Osteocyte (in vitro differentiated cells): ENCODE results near the gene SLC2A4. TPM values are rescaled to one million over a fixed set of nuclear protein-coding genes. Genes with fewer than 3 reads are reported as not detected.

Source experiments
- DNase-seq: peaks from one replicate; pipeline ENCODE4 v3.0.0; 2021; ENCODE audit warnings: mixed read lengths; ENCODE audit not compliant: unreplicated experiment; ENCODE audit errors: extremely low spot score
- H3K27ac Mint-ChIP-seq: one replicate; pipeline ENCODE4 v1.8.0; 2021; ENCODE audit warnings: mild to moderate bottlenecking, mixed read lengths; ENCODE audit not compliant: unreplicated experiment
- H3K27me3 Mint-ChIP-seq: one replicate; pipeline ENCODE4 v1.8.0; 2021; ENCODE audit warnings: mixed read lengths; ENCODE audit not compliant: unreplicated experiment
- H3K36me3 Mint-ChIP-seq: one replicate; pipeline ENCODE4 v1.8.0; 2021; ENCODE audit warnings: mixed read lengths; ENCODE audit not compliant: unreplicated experiment
- H3K4me1 Mint-ChIP-seq: one replicate; pipeline ENCODE4 v1.8.0; 2021; ENCODE audit warnings: mixed read lengths; ENCODE audit not compliant: unreplicated experiment
- H3K4me3 Mint-ChIP-seq: one replicate; pipeline ENCODE4 v1.8.0; 2021; ENCODE audit warnings: mild to moderate bottlenecking, moderate library complexity, mixed read lengths; ENCODE audit not compliant: unreplicated experiment
- H3K9me3 Mint-ChIP-seq: one replicate; pipeline ENCODE4 v1.8.0; 2021; ENCODE audit warnings: mixed read lengths; ENCODE audit not compliant: unreplicated experiment
- total RNA-seq: library from RNA; stranded (reverse); gene quantifications from 2 replicates; pipeline ENCODE4 v1.2.1, GENCODE V29; 2021
- TF ChIP-seq, protein P1 (sequence below): fragments of 200-600 bp; sonication (generic); IDR thresholded peaks from 2 replicates; pipeline ENCODE4 v1.5.0; 2021; ENCODE audit warnings: antibody characterized with exemption, mild to moderate bottlenecking, moderate library complexity

The SLC2A4 gene
- total RNA-seq, 1 donor from 2014 or later: 0.59 TPM

DNA sequence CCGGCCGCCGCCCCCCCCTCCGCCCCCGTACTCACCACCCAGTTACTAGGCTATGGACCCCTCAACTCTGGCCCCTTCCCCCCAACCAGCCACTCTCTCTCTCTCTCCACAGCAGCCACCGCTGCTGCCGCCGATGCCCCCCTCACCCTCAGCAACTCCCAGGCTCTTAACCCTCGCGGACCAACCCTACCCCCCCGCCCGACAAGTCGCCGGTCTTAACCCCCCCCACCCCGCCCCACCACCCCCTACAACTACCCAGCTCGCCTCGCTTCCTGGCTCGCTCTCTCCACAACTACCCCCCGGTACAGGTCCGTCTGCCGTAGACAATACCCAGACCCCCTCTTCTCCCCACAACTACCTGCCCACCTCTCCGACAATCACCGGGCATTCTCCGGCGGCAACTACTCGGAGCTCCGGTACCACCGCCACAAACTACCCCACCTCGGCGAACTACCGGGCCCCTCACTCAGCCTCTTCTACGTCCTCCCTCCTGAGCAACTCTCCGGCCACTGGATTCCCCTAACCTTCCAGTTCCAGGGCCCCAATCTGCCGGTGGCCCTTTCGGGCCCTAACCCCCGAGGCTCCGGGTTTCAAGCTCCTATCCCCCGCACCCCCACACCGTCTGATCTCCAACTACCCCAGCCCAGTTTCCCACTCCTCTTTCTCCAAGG lies 43.0 kb upstream of the SLC2A4 start:
- H3K9me3 Mint-ChIP-seq: no peaks in the 10 kb centered on the region
- H3K27ac Mint-ChIP-seq: peak overlapping the region; percentile 93
- TF ChIP-seq, protein P1, sequence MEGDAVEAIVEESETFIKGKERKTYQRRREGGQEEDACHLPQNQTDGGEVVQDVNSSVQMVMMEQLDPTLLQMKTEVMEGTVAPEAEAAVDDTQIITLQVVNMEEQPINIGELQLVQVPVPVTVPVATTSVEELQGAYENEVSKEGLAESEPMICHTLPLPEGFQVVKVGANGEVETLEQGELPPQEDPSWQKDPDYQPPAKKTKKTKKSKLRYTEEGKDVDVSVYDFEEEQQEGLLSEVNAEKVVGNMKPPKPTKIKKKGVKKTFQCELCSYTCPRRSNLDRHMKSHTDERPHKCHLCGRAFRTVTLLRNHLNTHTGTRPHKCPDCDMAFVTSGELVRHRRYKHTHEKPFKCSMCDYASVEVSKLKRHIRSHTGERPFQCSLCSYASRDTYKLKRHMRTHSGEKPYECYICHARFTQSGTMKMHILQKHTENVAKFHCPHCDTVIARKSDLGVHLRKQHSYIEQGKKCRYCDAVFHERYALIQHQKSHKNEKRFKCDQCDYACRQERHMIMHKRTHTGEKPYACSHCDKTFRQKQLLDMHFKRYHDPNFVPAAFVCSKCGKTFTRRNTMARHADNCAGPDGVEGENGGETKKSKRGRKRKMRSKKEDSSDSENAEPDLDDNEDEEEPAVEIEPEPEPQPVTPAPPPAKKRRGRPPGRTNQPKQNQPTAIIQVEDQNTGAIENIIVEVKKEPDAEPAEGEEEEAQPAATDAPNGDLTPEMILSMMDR: no peak
- H3K4me1 Mint-ChIP-seq: peaks cover 59% of the 10 kb centered on the region
- peak overlapping the region; percentile 99 for H3K4me3 Mint-ChIP-seq
- peaks cover 42% of the 10 kb centered on the region for H3K36me3 Mint-ChIP-seq
- H3K27me3 Mint-ChIP-seq: no peaks in the 10 kb centered on the region
- DNase-seq: no peak

DNA sequence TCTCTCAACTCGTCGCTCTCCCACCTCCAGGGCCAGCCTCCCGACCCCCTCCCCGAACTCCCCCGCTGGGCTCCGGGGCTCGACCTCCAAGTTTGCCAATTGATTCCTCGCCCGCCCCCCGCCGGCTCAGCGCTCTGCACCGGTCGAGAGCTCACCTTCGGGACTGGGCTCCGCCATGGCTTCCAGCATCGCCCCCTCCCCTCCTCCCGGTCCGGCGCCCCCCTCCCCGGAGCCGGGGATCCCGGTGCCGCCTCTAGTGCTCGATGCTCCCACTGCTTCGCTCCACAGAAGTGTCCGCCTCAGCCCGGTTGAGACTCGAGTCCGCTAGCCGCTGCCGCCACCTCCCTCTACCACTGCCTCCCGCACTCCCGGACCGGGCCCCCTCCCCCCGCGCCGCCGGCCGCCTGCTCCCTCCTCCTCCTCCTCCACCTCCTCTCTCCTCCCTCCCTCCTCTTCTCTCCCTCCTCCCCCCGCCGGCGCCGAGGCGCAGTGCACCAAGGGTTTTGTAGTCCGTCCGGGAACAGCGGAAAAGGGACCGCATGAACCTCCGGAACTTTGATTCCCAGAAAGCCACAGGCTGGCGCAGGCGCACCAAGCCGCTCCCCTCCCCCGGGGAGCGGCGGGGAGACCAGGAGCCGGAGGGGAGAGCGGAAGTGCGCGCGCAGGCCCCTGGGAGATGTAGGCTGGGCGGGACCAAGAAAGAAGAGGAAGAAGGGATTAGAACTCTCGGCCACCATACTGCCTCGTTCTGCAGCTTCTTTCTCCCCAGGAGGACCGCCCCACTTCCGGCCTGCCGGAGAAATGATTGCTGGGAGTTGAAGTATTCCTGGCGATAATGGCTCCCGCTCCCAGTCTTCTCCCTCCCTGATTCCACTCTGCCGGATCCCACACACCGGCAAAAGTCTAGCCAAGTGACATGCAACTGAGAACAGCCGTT lies 42.2 kb upstream of the SLC2A4 start, which contains the start of gene PHF23:
PHF23 (minus strand) TSS at position 367 of the 937 bp plus-strand sequence; CDS start at position 189, 178 bp downstream.
- Mint-ChIP-seq H3K4me3 (peak within 1 kb of the TSS; percentile 99), H3K27ac (peak within 1 kb of the TSS; percentile 93), H3K27me3 (no peaks in the 10 kb centered on the region), H3K4me1 (peaks cover 59% of the 10 kb centered on the region), H3K9me3 (no peaks in the 10 kb centered on the region), H3K36me3 (peaks cover 43% of the 10 kb centered on the region)
- peak; percentile 100 for DNase-seq
- TF ChIP-seq, protein P1: no peak

DNA sequence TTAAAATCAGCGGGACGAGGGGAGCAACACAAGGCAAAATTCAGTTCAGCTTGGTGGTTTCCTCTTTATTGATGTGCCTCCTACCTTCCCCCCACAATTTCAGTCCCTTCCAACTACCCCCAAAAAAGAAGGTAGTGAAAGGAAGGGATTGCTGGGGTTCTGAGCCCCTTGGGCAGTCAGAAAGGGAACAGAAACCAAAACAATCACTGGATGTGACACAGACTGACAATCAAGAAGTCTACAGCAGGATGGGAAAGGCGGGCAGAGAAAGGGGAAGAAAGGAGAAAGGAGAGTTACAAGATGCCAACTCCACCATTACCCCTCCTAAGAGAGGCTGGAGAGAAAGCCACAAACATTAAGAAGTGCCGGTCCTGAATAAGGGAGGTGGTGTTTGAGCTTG lies 41.1 kb upstream of the SLC2A4 start:
- H3K9me3 Mint-ChIP-seq: no peaks in the 10 kb centered on the region
- H3K36me3 Mint-ChIP-seq: peaks cover 42% of the 10 kb centered on the region
- peaks cover 49% of the 10 kb centered on the region for H3K4me1 Mint-ChIP-seq
- H3K4me3 Mint-ChIP-seq: peak overlapping the region; percentile 99
- TF ChIP-seq, protein P1: no peak
- DNase-seq: no peak
- H3K27ac Mint-ChIP-seq: peak overlapping the region; percentile 93
- H3K27me3 Mint-ChIP-seq: no peaks in the 10 kb centered on the region

DNA sequence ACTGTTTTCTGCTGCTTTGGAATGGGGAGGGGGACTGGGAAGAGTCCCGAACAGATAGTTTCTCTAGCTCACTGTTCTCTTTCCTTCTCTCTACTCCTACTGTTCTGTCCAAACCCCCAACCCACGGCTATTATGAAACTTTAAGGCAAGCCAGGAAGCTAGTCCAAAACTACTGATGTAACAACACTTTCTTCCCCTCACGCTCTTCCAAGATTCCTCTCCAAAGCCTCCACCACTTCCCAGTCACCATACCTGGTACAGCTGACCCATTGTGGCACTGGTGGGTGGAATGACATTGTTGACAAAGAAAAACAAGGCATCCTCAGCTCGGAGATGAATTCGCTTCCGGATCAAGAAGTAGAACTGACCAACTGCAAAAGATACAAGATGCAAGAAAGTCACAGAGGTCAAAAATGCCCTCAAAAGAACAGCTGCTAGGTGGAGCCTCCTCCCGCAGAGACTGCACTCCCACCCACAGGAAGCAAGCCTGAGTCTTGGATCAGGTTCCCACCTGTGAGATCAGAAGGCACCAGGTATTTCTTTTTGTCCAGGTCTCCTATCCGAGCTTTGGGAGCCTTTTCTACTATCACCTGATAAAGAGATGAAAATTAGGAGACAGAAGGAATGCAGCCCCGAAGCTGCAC lies 40.3 kb upstream of the SLC2A4 start:
- H3K9me3 Mint-ChIP-seq: no peaks in the 10 kb centered on the region
- no peak for DNase-seq
- TF ChIP-seq, protein P1: no peak
- H3K27me3 Mint-ChIP-seq: no peaks in the 10 kb centered on the region
- peaks cover 42% of the 10 kb centered on the region for H3K36me3 Mint-ChIP-seq
- peaks cover 41% of the 10 kb centered on the region for H3K4me1 Mint-ChIP-seq
- H3K4me3 Mint-ChIP-seq: peak overlapping the region; percentile 99
- H3K27ac Mint-ChIP-seq: peak overlapping the region; percentile 99
